ENCODE data around the gene SAMD5.
A peak's percentile ranks its signal among the peaks of the same experiment; 100 is the strongest.
"Not testable (repeated sequence)": the region's sequence is repeated elsewhere in the genome, so short reads cannot be mapped to it uniquely, and the experiment has no call there.

SAMD5 gene

GRCh38 chr6:147525519-147526209, 17.2 kb downstream of the SAMD5 start:
- no peak for DNase-seq
- intact Hi-C loops (cut with DNase I), result no loop called here

- DNase-seq, result no peak
- intact Hi-C loops (cut with DNase I), result no loop called here
Measured at GRCh38 chr6:147527197-147527596, 18.7 kb downstream of the SAMD5 start.

- no peak for DNase-seq
- intact Hi-C loops (cut with DNase I), result no loop called here
Measured at GRCh38 chr6:147528511-147529145, 20.1 kb downstream of the SAMD5 start.

GRCh38 chr6:147530132-147531060, 21.9 kb downstream of the SAMD5 start:
- no peak for DNase-seq
- intact Hi-C loops (cut with DNase I), result no loop called here

- DNase-seq, result no peak
- intact Hi-C loops (cut with DNase I), result no loop called here
Measured at GRCh38 chr6:147531321-147531720, 22.8 kb downstream of the SAMD5 start.

- intact Hi-C loops (cut with DNase I), result no loop called here
- no peak for DNase-seq
Measured at GRCh38 chr6:147534116-147534860, 25.8 kb downstream of the SAMD5 start.

- no peak for DNase-seq
- intact Hi-C loops (cut with DNase I), result no loop called here
Measured at GRCh38 chr6:147538821-147539220, 30.3 kb downstream of the SAMD5 start.

- intact Hi-C loops (cut with DNase I), result no loop called here
- DNase-seq, result peak in 6 of 42 donors; percentile 11 to 35 (median 19)
Measured at GRCh38 chr6:147540075-147540474, 31.6 kb downstream of the SAMD5 start.

- DNase-seq; intact Hi-C loops (cut with DNase I): not testable (repeated sequence)
Measured at GRCh38 chr6:147542436-147542835, 33.9 kb downstream of the SAMD5 start.

GRCh38 chr6:147544420-147544819, 35.9 kb downstream of the SAMD5 start:
- intact Hi-C loops (cut with DNase I), result no loop called here
- DNase-seq, result no peak

GRCh38 chr6:147546501-147547368, 38.2 kb downstream of the SAMD5 start:
- no peak for DNase-seq
- intact Hi-C loops (cut with DNase I), result no loop called here

- DNase-seq, result peak in 10 of 42 donors; percentile 12 to 62 (median 41)
- intact Hi-C loops (cut with DNase I), result no loop called here
Measured at GRCh38 chr6:147547369-147547902, 38.9 kb downstream of the SAMD5 start.

GRCh38 chr6:147548921-147549475, 40.5 kb downstream of the SAMD5 start:
- intact Hi-C loops (cut with DNase I), result no loop called here
- DNase-seq, result no peak

GRCh38 chr6:147549531-147549930, 41.0 kb downstream of the SAMD5 start:
- DNase-seq, result no peak

GRCh38 chr6:147551976-147552375, 43.5 kb downstream of the SAMD5 start:
- intact Hi-C loops (cut with DNase I), result no loop called here
- no peak for DNase-seq

More at GRCh38 chr6:147549531-147549930, 41.0 kb downstream of the SAMD5 start:
- intact Hi-C loops (cut with DNase I), result no loop called here

- no peak for DNase-seq
- intact Hi-C loops (cut with DNase I), result no loop called here
Measured at GRCh38 chr6:147553099-147553498, 44.6 kb downstream of the SAMD5 start.

GRCh38 chr6:147554281-147554680, 45.8 kb downstream of the SAMD5 start:
- intact Hi-C loops (cut with DNase I), result no loop called here

GRCh38 chr6:147559006-147559405, 50.5 kb downstream of the SAMD5 start:
- intact Hi-C loops (cut with DNase I), result no loop called here
- no peak for DNase-seq

More at GRCh38 chr6:147554281-147554680, 45.8 kb downstream of the SAMD5 start:
- no peak for DNase-seq

All from head of caudate nucleus (tissue), 42 donors.